ENCODE results near the gene RBMS1.

Gene RBMS1

GRCh38 chr2:160256507-160256906, 237.1 kb downstream of the RBMS1 start:
- H3K27me3 ChIP-seq (ENCODE audit: insufficient read depth, poor library complexity, severe bottlenecking), result no peaks in the 10 kb centered on the region

GRCh38 chr2:160255408-160255807, 238.2 kb downstream of the RBMS1 start:
- no peak overlapping the region for H3K4me3 ChIP-seq (replicated peaks; ENCODE audit: insufficient read depth, low read length)
- no peak for DNase-seq (ENCODE audit: low read depth in 1 of 2, low spot score in 1 of 2)
- H3K27ac ChIP-seq (replicated peaks), result no peak overlapping the region
- H3K27me3 ChIP-seq (ENCODE audit: insufficient read depth, poor library complexity, severe bottlenecking), result no peaks in the 10 kb centered on the region
- no peak for TF ChIP-seq POLR2AphosphoS5 (IDR thresholded peaks at IDR 0.05; ENCODE audit: low read depth)
- no peak for TF ChIP-seq GABPA (IDR thresholded peaks at IDR 0.05; ENCODE audit: low read depth)
- no peak for TF ChIP-seq CTCF (IDR thresholded peaks at IDR 0.05; ENCODE audit: insufficient read depth, low read length)
- TF ChIP-seq SPI1 (IDR thresholded peaks at IDR 0.05; ENCODE audit: borderline replicate concordance, low read depth), result no peak
- TF ChIP-seq REST (IDR thresholded peaks at IDR 0.05; ENCODE audit: insufficient replicate concordance, low read depth), result no peak

More at GRCh38 chr2:160256507-160256906, 237.1 kb downstream of the RBMS1 start:
- Histone ChIP-seq H3K4me3 (replicated peaks; ENCODE audit: insufficient read depth, low read length) (no peak overlapping the region), H3K27ac (replicated peaks) (no peak overlapping the region)
- TF ChIP-seq GABPA (IDR thresholded peaks at IDR 0.05; ENCODE audit: low read depth) (no peak), CTCF (IDR thresholded peaks at IDR 0.05; ENCODE audit: insufficient read depth, low read length) (no peak), POLR2AphosphoS5 (IDR thresholded peaks at IDR 0.05; ENCODE audit: low read depth) (no peak), SPI1 (IDR thresholded peaks at IDR 0.05; ENCODE audit: borderline replicate concordance, low read depth) (no peak), REST (IDR thresholded peaks at IDR 0.05; ENCODE audit: insufficient replicate concordance, low read depth) (no peak)
- no peak for DNase-seq (ENCODE audit: low read depth in 1 of 2, low spot score in 1 of 2)

GRCh38 chr2:160254189-160254762, 239.3 kb downstream of the RBMS1 start:
- TF ChIP-seq CTCF (IDR thresholded peaks at IDR 0.05; ENCODE audit: insufficient read depth, low read length) (no peak), GABPA (IDR thresholded peaks at IDR 0.05; ENCODE audit: low read depth) (no peak), SPI1 (IDR thresholded peaks at IDR 0.05; ENCODE audit: borderline replicate concordance, low read depth) (no peak)
- H3K27ac ChIP-seq (replicated peaks), result no peak overlapping the region
- H3K27me3 ChIP-seq (ENCODE audit: insufficient read depth, poor library complexity, severe bottlenecking), result no peaks in the 10 kb centered on the region
- no peak overlapping the region for H3K4me3 ChIP-seq (replicated peaks; ENCODE audit: insufficient read depth, low read length)
- no peak for DNase-seq (ENCODE audit: low read depth in 1 of 2, low spot score in 1 of 2)

Measured in HL-60 (cell line).